Body of pancreas (tissue), 4 donors: ENCODE measurements around the gene FIGN.

Experiments
- POLR2A ChIP-seq, 3 donors: fragments of 450-650 bp; IDR thresholded peaks; one replicate each; pipeline ENCODE4 v1.6.1; 2016; ENCODE audit warnings: antibody characterized with exemption in 3 of 3, mild to moderate bottlenecking in 2 of 3
- TF ChIP-seq, protein P1 (sequence below), 7 experiments: fragments of 450-650 bp in 4 of 7; fragments of 200-600 bp in 3 of 7; sonication (generic) in 3 of 7; IDR thresholded peaks; one replicate each; pipeline ENCODE4 v1.5.1; 2016 to 2019; ENCODE audit warnings: antibody characterized with exemption in 7 of 7

- TF ChIP-seq, protein P1, sequence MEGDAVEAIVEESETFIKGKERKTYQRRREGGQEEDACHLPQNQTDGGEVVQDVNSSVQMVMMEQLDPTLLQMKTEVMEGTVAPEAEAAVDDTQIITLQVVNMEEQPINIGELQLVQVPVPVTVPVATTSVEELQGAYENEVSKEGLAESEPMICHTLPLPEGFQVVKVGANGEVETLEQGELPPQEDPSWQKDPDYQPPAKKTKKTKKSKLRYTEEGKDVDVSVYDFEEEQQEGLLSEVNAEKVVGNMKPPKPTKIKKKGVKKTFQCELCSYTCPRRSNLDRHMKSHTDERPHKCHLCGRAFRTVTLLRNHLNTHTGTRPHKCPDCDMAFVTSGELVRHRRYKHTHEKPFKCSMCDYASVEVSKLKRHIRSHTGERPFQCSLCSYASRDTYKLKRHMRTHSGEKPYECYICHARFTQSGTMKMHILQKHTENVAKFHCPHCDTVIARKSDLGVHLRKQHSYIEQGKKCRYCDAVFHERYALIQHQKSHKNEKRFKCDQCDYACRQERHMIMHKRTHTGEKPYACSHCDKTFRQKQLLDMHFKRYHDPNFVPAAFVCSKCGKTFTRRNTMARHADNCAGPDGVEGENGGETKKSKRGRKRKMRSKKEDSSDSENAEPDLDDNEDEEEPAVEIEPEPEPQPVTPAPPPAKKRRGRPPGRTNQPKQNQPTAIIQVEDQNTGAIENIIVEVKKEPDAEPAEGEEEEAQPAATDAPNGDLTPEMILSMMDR (IDR thresholded peaks at IDR 0.05): no peak
- no peak for TF ChIP-seq POLR2A (IDR thresholded peaks at IDR 0.05)
Observed at GRCh38 chr2:163563336-163563735, 172.5 kb downstream of the FIGN start.
